ENCODE results near the gene CLEC17A.

DNA sequence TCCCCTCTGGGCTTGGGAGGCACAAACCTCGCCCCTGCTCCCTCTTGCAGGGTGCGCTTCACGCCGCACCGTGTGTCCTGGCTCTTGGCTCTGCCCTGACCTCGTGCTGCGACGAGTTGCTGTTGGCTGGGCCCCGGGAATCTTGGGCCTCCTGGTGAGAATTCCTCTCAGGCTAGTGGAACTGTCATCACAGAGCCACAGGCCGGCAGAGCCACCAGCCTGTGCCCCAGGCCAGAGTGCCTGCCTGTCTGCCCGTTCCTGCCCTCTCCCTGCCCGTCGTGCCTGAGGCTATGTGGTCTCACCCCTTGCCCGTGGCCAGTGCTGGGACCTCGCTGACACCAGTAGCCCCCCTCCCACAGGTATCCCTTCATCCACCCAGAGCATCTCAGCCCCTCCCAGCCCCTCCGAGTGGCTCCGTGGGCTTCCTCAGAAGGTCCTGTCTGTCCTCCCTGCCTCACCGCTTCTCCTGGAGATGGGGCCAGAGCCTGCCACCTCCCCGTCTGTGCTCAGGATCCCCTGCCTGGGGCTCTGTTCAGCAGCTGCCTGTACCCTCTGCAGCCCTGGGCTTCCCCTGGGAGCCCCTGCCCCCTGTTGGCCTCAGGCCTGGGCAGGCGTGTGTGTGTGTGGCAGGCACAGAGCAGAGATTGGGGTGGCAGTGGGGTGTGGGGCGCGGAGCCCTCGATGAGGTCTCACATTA lies 24.4 kb upstream of the CLEC17A start:
- TF ChIP-seq, protein P1, sequence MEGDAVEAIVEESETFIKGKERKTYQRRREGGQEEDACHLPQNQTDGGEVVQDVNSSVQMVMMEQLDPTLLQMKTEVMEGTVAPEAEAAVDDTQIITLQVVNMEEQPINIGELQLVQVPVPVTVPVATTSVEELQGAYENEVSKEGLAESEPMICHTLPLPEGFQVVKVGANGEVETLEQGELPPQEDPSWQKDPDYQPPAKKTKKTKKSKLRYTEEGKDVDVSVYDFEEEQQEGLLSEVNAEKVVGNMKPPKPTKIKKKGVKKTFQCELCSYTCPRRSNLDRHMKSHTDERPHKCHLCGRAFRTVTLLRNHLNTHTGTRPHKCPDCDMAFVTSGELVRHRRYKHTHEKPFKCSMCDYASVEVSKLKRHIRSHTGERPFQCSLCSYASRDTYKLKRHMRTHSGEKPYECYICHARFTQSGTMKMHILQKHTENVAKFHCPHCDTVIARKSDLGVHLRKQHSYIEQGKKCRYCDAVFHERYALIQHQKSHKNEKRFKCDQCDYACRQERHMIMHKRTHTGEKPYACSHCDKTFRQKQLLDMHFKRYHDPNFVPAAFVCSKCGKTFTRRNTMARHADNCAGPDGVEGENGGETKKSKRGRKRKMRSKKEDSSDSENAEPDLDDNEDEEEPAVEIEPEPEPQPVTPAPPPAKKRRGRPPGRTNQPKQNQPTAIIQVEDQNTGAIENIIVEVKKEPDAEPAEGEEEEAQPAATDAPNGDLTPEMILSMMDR (IDR thresholded peaks at IDR 0.05; ENCODE audit: insufficient read depth, low read depth, low read length) = no peak
- TF ChIP-seq EZH2 (IDR thresholded peaks at IDR 0.05; ENCODE audit: insufficient read depth, low read length) = no peak
